Memory B cell (primary cell): Measurements from ENCODE around the gene SPTBN4.
"Not testable (repeated sequence)": the region's sequence is repeated elsewhere in the genome, so short reads cannot be mapped to it uniquely, and the experiment has no call there.

Source experiments
- ATAC-seq: fragments of 150-1000 bp; cut with Tn5 transposase; 2 replicates; pipeline ENCODE4 v1.10.0; 2021; ENCODE audit warnings: low read depth, mild to moderate bottlenecking, moderate library complexity
- DNase-seq, 2 donors: peaks; one replicate each; pipeline ENCODE4 v3.0.0; 2022; ENCODE audit warnings: low spot score in 2 of 2
- H3K27ac Mint-ChIP-seq: one replicate; pipeline ENCODE4 v1.8.0; 2022; ENCODE audit warnings: mild to moderate bottlenecking, moderate library complexity, mixed read lengths
- H3K27me3 Mint-ChIP-seq: one replicate; pipeline ENCODE4 v1.8.0; 2022; ENCODE audit warnings: mixed read lengths
- H3K36me3 Mint-ChIP-seq: one replicate; pipeline ENCODE4 v1.8.0; 2022; ENCODE audit warnings: mild to moderate bottlenecking, mixed read lengths
- H3K4me1 Mint-ChIP-seq: one replicate; pipeline ENCODE4 v1.8.0; 2022; ENCODE audit warnings: mixed read lengths
- H3K4me3 Mint-ChIP-seq: one replicate; pipeline ENCODE4 v1.8.0; 2022; ENCODE audit warnings: mild to moderate bottlenecking, moderate library complexity, mixed read lengths
- H3K9me3 Mint-ChIP-seq: one replicate; pipeline ENCODE4 v1.8.0; 2022; ENCODE audit warnings: mixed read lengths

SPTBN4 gene

GRCh38 chr19:40512473-40513344 lies 45.9 kb downstream of the SPTBN4 start:
- no peaks in the 10 kb centered on the region for H3K36me3 Mint-ChIP-seq
- H3K9me3 Mint-ChIP-seq: no peaks in the 10 kb centered on the region
- H3K27ac Mint-ChIP-seq: no peak overlapping the region
- no peak for ATAC-seq
- H3K4me1 Mint-ChIP-seq: peaks cover 4% of the 10 kb centered on the region
- DNase-seq: no peak
- peak overlapping the region; percentile 42 for H3K4me3 Mint-ChIP-seq
- H3K27me3 Mint-ChIP-seq: peaks cover 35% of the 10 kb centered on the region

GRCh38 chr19:40513345-40513678 lies 46.5 kb downstream of the SPTBN4 start:
- H3K9me3 Mint-ChIP-seq: no peaks in the 10 kb centered on the region
- no peak overlapping the region for H3K4me3 Mint-ChIP-seq
- DNase-seq (no peak), ATAC-seq (no peak)
- H3K4me1 Mint-ChIP-seq: peaks cover 4% of the 10 kb centered on the region
- H3K27ac Mint-ChIP-seq: no peak overlapping the region
- no peaks in the 10 kb centered on the region for H3K36me3 Mint-ChIP-seq
- H3K27me3 Mint-ChIP-seq: peaks cover 33% of the 10 kb centered on the region

- DNase-seq (no peak), ATAC-seq (no peak)
- Mint-ChIP-seq H3K27me3 (peaks cover 29% of the 10 kb centered on the region), H3K4me3 (no peak overlapping the region), H3K9me3 (no peaks in the 10 kb centered on the region), H3K36me3 (no peaks in the 10 kb centered on the region), H3K27ac (no peak overlapping the region), H3K4me1 (peaks cover 4% of the 10 kb centered on the region)
Measured at GRCh38 chr19:40513741-40514315, 47.0 kb downstream of the SPTBN4 start.

GRCh38 chr19:40517248-40517647 lies 50.4 kb downstream of the SPTBN4 start:
- Mint-ChIP-seq H3K27me3 (peaks cover 26% of the 10 kb centered on the region), H3K36me3 (no peaks in the 10 kb centered on the region), H3K9me3 (no peaks in the 10 kb centered on the region), H3K4me3 (no peak overlapping the region), H3K4me1 (peaks cover 3% of the 10 kb centered on the region), H3K27ac (no peak overlapping the region)
- DNase-seq: no peak
- no peak for ATAC-seq

- Mint-ChIP-seq H3K4me1 (peaks cover 2% of the 10 kb centered on the region), H3K27ac (no peak overlapping the region), H3K27me3 (peaks cover 12% of the 10 kb centered on the region), H3K36me3 (no peaks in the 10 kb centered on the region), H3K9me3 (no peaks in the 10 kb centered on the region), H3K4me3 (no peak overlapping the region)
- ATAC-seq (no peak), DNase-seq (no peak)
Measured at GRCh38 chr19:40519352-40520322, 52.8 kb downstream of the SPTBN4 start.

GRCh38 chr19:40521276-40521675 lies 54.5 kb downstream of the SPTBN4 start:
- H3K27me3 Mint-ChIP-seq: peaks cover 13% of the 10 kb centered on the region
- no peaks in the 10 kb centered on the region for H3K36me3 Mint-ChIP-seq
- ATAC-seq (no peak), DNase-seq (no peak)
- no peak overlapping the region for H3K4me3 Mint-ChIP-seq
- no peaks in the 10 kb centered on the region for H3K9me3 Mint-ChIP-seq
- peaks cover 2% of the 10 kb centered on the region for H3K4me1 Mint-ChIP-seq
- no peak overlapping the region for H3K27ac Mint-ChIP-seq

- not testable (repeated sequence) for H3K36me3 Mint-ChIP-seq, DNase-seq, H3K4me3 Mint-ChIP-seq, ATAC-seq, H3K4me1 Mint-ChIP-seq, H3K9me3 Mint-ChIP-seq, H3K27ac Mint-ChIP-seq
- peaks cover 13% of the 10 kb centered on the region for H3K27me3 Mint-ChIP-seq
Measured at GRCh38 chr19:40521900-40522299, 55.1 kb downstream of the SPTBN4 start.

- Mint-ChIP-seq H3K27ac (no peak overlapping the region), H3K4me1 (peaks cover 5% of the 10 kb centered on the region), H3K27me3 (peaks cover 16% of the 10 kb centered on the region), H3K4me3 (no peak overlapping the region), H3K9me3 (no peaks in the 10 kb centered on the region), H3K36me3 (no peaks in the 10 kb centered on the region)
- ATAC-seq (peak; percentile 78), DNase-seq (peak in 1 of 2 donors; percentile 28)
Measured at GRCh38 chr19:40523322-40524047, 56.7 kb downstream of the SPTBN4 start.

GRCh38 chr19:40524133-40524549 lies 57.3 kb downstream of the SPTBN4 start:
- DNase-seq: no peak
- Mint-ChIP-seq H3K27ac (no peak overlapping the region), H3K4me3 (no peak overlapping the region), H3K36me3 (no peaks in the 10 kb centered on the region), H3K27me3 (peaks cover 16% of the 10 kb centered on the region), H3K9me3 (no peaks in the 10 kb centered on the region), H3K4me1 (peaks cover 8% of the 10 kb centered on the region)
- no peak for ATAC-seq

- peaks cover 9% of the 10 kb centered on the region for H3K4me1 Mint-ChIP-seq
- ATAC-seq: no peak
Measured at GRCh38 chr19:40524655-40525054, 57.9 kb downstream of the SPTBN4 start.

GRCh38 chr19:40525234-40526051 lies 58.6 kb downstream of the SPTBN4 start:
- Mint-ChIP-seq H3K36me3 (no peaks in the 10 kb centered on the region), H3K4me1 (peaks cover 12% of the 10 kb centered on the region), H3K27me3 (peaks cover 10% of the 10 kb centered on the region), H3K9me3 (no peaks in the 10 kb centered on the region), H3K4me3 (no peak overlapping the region), H3K27ac (no peak overlapping the region)
- ATAC-seq (no peak), DNase-seq (no peak)

More at GRCh38 chr19:40524655-40525054, 57.9 kb downstream of the SPTBN4 start:
- no peak overlapping the region for H3K27ac Mint-ChIP-seq
- H3K36me3 Mint-ChIP-seq: no peaks in the 10 kb centered on the region
- DNase-seq: no peak
- no peak overlapping the region for H3K4me3 Mint-ChIP-seq
- no peaks in the 10 kb centered on the region for H3K9me3 Mint-ChIP-seq
- H3K27me3 Mint-ChIP-seq: peaks cover 14% of the 10 kb centered on the region

GRCh38 chr19:40528078-40528477 lies 61.3 kb downstream of the SPTBN4 start:
- Mint-ChIP-seq H3K27ac (no peak overlapping the region), H3K27me3 (peaks cover 17% of the 10 kb centered on the region), H3K4me1 (peaks cover 17% of the 10 kb centered on the region), H3K4me3 (no peak overlapping the region), H3K36me3 (no peaks in the 10 kb centered on the region), H3K9me3 (no peaks in the 10 kb centered on the region)
- ATAC-seq (no peak), DNase-seq (no peak)
